GM18951 (cell line): Measurements from ENCODE around the gene FUT9.

Experiments used
- POLR2A ChIP-seq: IDR thresholded peaks from 4 replicates; pipeline ENCODE4 v1.6.1; 2011; ENCODE audit warnings: mild to moderate bottlenecking; ENCODE audit not compliant: insufficient read length, insufficient read depth; ENCODE audit errors: extremely low read depth
- in situ Hi-C: fragments of 300-500 bp; cut with MboI; formaldehyde crosslinking; loops from one replicate; pipeline ENCODE4 v1.12.0; 2022; ENCODE audit warnings: low sequenced_read_pairs, mixed read lengths, inconsistent platforms; ENCODE audit not compliant: unreplicated experiment

The FUT9 gene

DNA sequence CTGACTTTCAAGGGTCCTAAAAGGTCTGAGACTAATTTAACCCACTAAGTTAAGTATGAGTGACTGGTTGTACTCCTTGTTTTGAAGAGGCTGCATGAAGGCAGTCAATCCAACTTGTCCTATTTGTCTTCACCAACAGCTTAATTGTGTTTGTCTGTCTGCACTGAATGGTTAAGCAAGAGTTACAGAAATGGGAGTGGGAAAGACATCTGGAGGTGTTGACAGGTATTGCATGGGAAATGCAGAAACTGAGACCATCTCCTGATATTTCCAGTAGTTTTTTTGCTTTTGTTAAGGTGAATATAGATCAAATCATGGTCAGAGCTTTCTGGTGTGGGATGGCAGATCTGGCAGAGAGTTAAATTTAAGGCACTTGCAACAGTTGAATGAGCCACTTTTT is 6.5 kb downstream of the FUT9 start:
- TF ChIP-seq POLR2A: no peak
- in situ Hi-C loops: no loop called here

GRCh38 chr6:96032661-96033060 is 16.9 kb downstream of the FUT9 start:
- in situ Hi-C loops: no loop called here
- no peak for TF ChIP-seq POLR2A

GRCh38 chr6:96051555-96051954 is 35.8 kb downstream of the FUT9 start:
- no peak for TF ChIP-seq POLR2A
- in situ Hi-C loops: no loop called here

GRCh38 chr6:96058082-96058481 is 42.3 kb downstream of the FUT9 start:
- no peak for TF ChIP-seq POLR2A
- in situ Hi-C loops: no loop called here

GRCh38 chr6:96059586-96059985 is 43.8 kb downstream of the FUT9 start:
- no peak for TF ChIP-seq POLR2A
- in situ Hi-C loops: no loop called here

- in situ Hi-C loops: no loop called here
- TF ChIP-seq POLR2A: no peak
Observed at GRCh38 chr6:96060249-96060648, 44.5 kb downstream of the FUT9 start.

DNA sequence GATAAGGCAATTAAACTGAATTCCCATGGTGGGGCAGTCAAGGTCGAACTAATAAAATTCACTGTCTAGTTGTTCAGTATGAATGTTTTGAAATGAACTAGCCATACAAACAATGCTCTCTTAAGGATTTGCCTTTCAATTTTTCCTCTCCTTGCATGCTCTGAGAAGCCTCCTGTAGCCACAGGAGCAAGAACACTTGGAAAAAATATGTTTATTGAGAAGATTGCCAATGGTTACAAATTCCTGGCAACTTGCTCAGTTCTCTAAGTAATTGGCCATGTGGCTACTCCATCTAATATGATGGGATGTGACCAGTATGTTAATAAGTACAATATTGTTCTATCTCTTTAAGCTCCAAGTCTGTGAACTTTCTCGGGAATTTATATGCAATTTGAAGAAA is 49.4 kb downstream of the FUT9 start:
- no peak for TF ChIP-seq POLR2A
- in situ Hi-C loops: no loop called here

GRCh38 chr6:96066376-96066775 is 50.6 kb downstream of the FUT9 start:
- TF ChIP-seq POLR2A: no peak
- in situ Hi-C loops: no loop called here

- in situ Hi-C loops: no loop called here
- TF ChIP-seq POLR2A: no peak
Observed at GRCh38 chr6:96073555-96073954, 57.8 kb downstream of the FUT9 start.

- TF ChIP-seq POLR2A: no peak
- in situ Hi-C loops: no loop called here
Observed at GRCh38 chr6:96074006-96074405, 58.2 kb downstream of the FUT9 start.

DNA sequence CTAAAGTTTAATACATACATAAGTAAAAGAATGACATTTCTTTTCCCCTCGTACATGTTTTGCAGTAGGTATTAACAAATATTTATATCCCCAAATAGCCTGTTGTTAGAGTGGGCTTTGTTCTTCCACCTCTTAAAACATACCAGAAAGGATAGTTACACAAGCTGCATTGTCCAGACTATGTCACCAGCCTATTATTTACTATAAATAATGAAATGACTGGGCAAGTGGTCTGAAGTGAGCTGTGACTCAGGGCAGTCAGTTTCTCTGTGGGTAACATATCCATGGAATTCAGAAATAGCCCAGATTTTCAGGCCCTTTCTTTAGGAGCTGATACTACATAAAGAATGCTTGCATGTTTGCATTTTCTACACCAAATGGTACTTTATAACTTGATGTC is 60.1 kb downstream of the FUT9 start:
- no peak for TF ChIP-seq POLR2A
- in situ Hi-C loops: no loop called here

DNA sequence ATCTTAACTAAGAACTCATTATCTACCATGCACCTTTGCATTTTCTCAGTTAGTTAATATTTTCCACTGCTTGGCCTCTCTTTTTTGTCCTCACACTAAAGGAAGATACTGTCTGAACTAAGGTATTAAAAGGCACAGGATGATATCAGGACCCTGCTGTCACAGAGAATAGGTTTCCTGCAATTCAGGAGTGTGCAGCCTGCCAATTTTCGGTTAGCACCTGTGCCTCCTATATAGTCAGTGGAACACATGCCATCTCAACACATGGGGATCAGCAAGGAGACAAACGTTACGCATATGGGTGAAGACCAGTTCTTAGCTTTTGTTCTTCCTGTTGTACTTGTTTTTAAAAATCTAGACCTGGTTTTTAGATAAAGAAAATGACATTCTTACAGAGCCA is 71.0 kb downstream of the FUT9 start:
- TF ChIP-seq POLR2A: no peak
- in situ Hi-C loops: no loop called here

DNA sequence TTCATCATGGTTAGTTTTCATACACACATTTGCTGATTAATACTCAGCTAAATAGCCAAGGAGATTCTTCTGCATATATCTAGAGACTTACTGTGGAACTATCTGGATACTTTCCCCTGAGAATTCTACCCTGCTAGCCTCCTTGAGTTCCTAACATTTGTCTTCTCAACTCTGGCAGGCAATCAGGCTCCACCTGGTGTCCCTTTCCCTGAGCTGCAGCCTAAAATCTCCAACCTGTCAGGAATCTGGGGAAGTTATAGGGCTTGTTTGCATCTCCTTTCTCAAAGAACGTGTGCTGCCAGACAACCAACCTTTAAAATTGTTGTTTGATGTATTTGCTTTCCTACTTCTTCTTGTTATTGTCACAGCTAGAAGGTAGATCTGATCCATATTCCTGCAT is 73.4 kb downstream of the FUT9 start:
- in situ Hi-C loops: no loop called here
- TF ChIP-seq POLR2A: no peak

DNA sequence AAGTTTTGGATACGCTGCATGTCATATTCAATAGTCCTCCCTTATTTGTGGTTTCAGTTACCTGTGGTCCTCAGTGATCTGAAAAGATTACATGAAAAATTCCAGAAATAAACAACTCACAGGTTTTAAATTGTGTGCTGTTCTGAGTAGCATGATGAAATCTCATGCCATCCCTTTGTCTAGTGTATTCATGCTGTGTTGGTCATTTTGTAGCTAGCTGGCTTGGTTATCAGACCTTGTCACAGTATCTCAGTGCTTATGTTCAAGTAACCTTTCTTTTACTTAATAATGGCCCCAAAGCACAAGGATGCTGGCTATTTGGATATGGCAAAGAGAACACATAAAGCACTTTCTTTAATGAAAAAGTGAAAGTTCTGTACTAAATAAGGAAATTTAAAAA is 78.3 kb downstream of the FUT9 start:
- in situ Hi-C loops: no loop called here
- TF ChIP-seq POLR2A: no peak

DNA sequence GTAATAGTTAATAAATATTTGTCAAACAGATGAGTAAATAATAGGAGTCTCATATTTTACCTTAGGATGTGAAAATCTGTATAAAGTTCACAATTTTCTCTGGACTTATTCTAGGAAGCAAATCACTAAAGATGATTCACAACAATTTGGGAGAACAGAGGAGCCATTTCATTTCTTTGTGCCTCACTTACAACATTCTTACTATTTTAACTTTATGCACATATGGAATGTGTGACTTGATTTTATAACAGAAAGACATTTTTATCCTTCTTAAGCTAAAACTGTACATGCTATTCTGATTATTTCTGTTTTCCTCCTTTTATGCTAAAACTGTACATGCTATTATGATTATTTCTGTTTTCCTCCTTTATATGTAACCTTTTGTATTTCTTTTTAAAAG is 83.3 kb downstream of the FUT9 start:
- in situ Hi-C loops: no loop called here
- TF ChIP-seq POLR2A: no peak

- no peak for TF ChIP-seq POLR2A
Observed at GRCh38 chr6:96101564-96101963, 85.8 kb downstream of the FUT9 start.

DNA sequence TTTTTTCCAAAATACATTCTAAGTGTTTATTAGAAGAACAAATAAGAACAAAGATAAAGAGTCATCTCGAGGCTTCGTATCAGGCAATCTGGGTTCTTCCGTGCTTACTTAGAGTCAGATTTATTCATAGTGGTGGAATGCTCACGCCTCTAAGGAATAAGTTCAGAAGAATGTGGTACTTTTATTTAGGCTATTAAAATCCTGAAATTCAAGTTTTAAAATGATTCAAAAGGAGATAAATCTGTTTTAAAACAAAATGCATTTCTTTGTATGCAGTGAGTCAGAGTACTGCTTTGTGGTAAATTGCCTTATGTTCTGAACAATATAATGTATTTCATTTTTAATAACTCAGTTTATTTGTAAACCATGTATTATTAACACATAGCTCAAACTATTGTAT is 89.1 kb downstream of the FUT9 start:
- in situ Hi-C loops: no loop called here
- TF ChIP-seq POLR2A: no peak

More at GRCh38 chr6:96101564-96101963, 85.8 kb downstream of the FUT9 start:
- in situ Hi-C loops: no loop called here
